Vagina (tissue), 2 donors: ENCODE data around the gene POLA2.

Experiments used
- CTCF ChIP-seq, 3 experiments: fragments of 450-650 bp in 2 of 3; fragments of 200-600 bp in 1 of 3; sonication (generic) in 1 of 3; IDR thresholded peaks; one replicate each; pipeline ENCODE4 v1.5.1; 2017 to 2019; ENCODE audit warnings: antibody characterized with exemption in 3 of 3, mild to moderate bottlenecking in 2 of 3, moderate library complexity in 2 of 3
- POLR2AphosphoS5 ChIP-seq, 2 donors: sonication (generic); formaldehyde crosslinking; IDR thresholded peaks; one replicate each; pipeline ENCODE4 v1.9.0; 2017; ENCODE audit warnings: antibody characterized with exemption in 2 of 2, mild to moderate bottlenecking in 2 of 2, low read depth in 1 of 2; ENCODE audit not compliant: insufficient read depth in 1 of 2

DNA sequence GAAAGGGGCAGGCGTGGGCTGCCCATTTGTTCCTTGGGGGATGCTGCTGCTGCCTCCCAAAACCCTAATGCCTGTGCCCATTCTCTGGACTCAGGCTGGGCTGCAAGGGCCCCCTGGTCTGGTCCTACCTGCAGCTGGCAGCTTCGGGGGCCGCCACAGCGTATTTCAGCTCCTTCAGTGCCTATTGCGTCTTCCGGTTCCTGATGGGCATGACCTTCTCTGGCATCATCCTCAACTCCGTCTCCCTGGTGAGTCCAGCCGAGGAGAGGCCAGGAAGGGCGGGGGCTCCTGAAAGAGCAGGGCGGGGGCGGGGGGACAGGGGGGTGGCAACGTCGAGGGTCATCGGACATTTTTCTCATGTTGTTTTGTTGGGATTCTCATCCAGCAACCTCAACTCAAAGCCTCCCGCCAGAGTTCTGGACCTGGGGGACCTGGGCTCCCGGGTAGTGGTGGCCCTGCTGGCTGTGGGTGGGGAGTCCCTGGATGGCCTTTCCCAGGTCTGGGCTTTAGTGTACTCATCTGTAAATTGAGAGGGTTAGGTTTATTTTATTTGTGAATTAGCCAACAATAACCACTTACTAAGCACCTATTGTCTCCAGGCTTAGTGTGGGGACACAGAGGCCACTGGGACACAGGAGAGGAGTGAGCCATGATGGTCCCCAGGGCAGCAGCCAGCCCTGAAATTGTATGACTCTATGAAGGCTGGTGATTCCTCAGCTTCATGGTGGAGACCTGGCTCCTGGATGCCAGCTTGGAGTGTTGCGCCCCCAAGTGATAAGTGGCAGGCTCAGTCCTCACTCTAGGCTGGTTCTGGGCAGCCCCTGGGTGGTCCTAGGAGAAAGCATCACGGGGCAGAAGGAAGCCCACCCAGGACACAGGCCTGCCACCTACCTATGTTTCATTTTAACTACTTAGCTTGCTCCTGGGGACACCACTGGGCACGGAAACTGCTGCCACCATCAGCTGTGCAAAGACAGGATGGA, 44.0 kb upstream of the POLA2 start:
- TF ChIP-seq CTCF (IDR thresholded peaks at IDR 0.05): no peak
- TF ChIP-seq POLR2AphosphoS5 (IDR thresholded peaks at IDR 0.05; ENCODE audit: insufficient read depth in 1 of 2, low read depth in 1 of 2): no peak
